ENCODE data around the gene STRADB.

- TF ChIP-seq EZH2 (IDR thresholded peaks at IDR 0.05; ENCODE audit: borderline replicate concordance) (no peak), EZH2phosphoT487 (IDR thresholded peaks at IDR 0.05; ENCODE audit: low read depth, severe bottlenecking, unreplicated experiment) (no peak)
- TF ChIP-seq, protein P1, sequence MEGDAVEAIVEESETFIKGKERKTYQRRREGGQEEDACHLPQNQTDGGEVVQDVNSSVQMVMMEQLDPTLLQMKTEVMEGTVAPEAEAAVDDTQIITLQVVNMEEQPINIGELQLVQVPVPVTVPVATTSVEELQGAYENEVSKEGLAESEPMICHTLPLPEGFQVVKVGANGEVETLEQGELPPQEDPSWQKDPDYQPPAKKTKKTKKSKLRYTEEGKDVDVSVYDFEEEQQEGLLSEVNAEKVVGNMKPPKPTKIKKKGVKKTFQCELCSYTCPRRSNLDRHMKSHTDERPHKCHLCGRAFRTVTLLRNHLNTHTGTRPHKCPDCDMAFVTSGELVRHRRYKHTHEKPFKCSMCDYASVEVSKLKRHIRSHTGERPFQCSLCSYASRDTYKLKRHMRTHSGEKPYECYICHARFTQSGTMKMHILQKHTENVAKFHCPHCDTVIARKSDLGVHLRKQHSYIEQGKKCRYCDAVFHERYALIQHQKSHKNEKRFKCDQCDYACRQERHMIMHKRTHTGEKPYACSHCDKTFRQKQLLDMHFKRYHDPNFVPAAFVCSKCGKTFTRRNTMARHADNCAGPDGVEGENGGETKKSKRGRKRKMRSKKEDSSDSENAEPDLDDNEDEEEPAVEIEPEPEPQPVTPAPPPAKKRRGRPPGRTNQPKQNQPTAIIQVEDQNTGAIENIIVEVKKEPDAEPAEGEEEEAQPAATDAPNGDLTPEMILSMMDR (IDR thresholded peaks at IDR 0.05; ENCODE audit: poor library complexity): no peak
Measured at GRCh38 chr2:201436141-201436540, 15.4 kb upstream of the STRADB start.
